ENCODE measurements around the gene RPS6KA4.

- TF ChIP-seq POLR2A (IDR thresholded peaks at IDR 0.05): no peak
- TF ChIP-seq, protein P1, sequence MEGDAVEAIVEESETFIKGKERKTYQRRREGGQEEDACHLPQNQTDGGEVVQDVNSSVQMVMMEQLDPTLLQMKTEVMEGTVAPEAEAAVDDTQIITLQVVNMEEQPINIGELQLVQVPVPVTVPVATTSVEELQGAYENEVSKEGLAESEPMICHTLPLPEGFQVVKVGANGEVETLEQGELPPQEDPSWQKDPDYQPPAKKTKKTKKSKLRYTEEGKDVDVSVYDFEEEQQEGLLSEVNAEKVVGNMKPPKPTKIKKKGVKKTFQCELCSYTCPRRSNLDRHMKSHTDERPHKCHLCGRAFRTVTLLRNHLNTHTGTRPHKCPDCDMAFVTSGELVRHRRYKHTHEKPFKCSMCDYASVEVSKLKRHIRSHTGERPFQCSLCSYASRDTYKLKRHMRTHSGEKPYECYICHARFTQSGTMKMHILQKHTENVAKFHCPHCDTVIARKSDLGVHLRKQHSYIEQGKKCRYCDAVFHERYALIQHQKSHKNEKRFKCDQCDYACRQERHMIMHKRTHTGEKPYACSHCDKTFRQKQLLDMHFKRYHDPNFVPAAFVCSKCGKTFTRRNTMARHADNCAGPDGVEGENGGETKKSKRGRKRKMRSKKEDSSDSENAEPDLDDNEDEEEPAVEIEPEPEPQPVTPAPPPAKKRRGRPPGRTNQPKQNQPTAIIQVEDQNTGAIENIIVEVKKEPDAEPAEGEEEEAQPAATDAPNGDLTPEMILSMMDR (IDR thresholded peaks at IDR 0.05): no peak
- no peak for TF ChIP-seq EP300 (IDR thresholded peaks at IDR 0.05)
- no peak for TF ChIP-seq POLR2AphosphoS5 (IDR thresholded peaks at IDR 0.05)
Measured at GRCh38 chr11:64382586-64382985, 23.6 kb downstream of the RPS6KA4 start.
